Measurements from ENCODE around the gene MAPK11.
"Not testable (repeated sequence)": the region's sequence is repeated elsewhere in the genome, so short reads cannot be mapped to it uniquely, and the experiment has no call there.

Gene MAPK11

GRCh38 chr22:50278956-50279619, 8.9 kb upstream of the MAPK11 start:
- no peak for DNase-seq (ENCODE audit: low read depth in 2 of 2, low spot score in 1 of 2)

GRCh38 chr22:50278461-50278860, 8.3 kb upstream of the MAPK11 start:
- DNase-seq (ENCODE audit: low read depth in 2 of 2, low spot score in 1 of 2) = no peak

- DNase-seq (ENCODE audit: low read depth in 2 of 2, low spot score in 1 of 2) = no peak
Observed at GRCh38 chr22:50277761-50278160, 7.6 kb upstream of the MAPK11 start.

- DNase-seq (ENCODE audit: low read depth in 2 of 2, low spot score in 1 of 2) = peak in 1 of 2 donors; percentile 12
Observed at GRCh38 chr22:50276143-50276542, 6.0 kb upstream of the MAPK11 start.

GRCh38 chr22:50275181-50276055, 5.2 kb upstream of the MAPK11 start:
- DNase-seq (ENCODE audit: low read depth in 2 of 2, low spot score in 1 of 2) = no peak

- DNase-seq (ENCODE audit: low read depth in 2 of 2, low spot score in 1 of 2) = no peak
Observed at GRCh38 chr22:50274771-50275170, 4.6 kb upstream of the MAPK11 start.

- DNase-seq (ENCODE audit: low read depth in 2 of 2, low spot score in 1 of 2) = peak in 1 of 2 donors; percentile 17
Observed at GRCh38 chr22:50274311-50274710, 4.1 kb upstream of the MAPK11 start.

- DNase-seq (ENCODE audit: low read depth in 2 of 2, low spot score in 1 of 2) = not testable (repeated sequence)
Observed at GRCh38 chr22:50273781-50274180, 3.6 kb upstream of the MAPK11 start.

- not testable (repeated sequence) for DNase-seq (ENCODE audit: low read depth in 2 of 2, low spot score in 1 of 2)
Observed at GRCh38 chr22:50273352-50273751, 3.2 kb upstream of the MAPK11 start.

- no peak for DNase-seq (ENCODE audit: low read depth in 2 of 2, low spot score in 1 of 2)
Observed at GRCh38 chr22:50272044-50272802, 2.0 kb upstream of the MAPK11 start.

GRCh38 chr22:50271519-50271970, 1.4 kb upstream of the MAPK11 start:
- DNase-seq (ENCODE audit: low read depth in 2 of 2, low spot score in 1 of 2) = peak in 1 of 2 donors; percentile 28

GRCh38 chr22:50270666-50271394, 650 bp upstream of the MAPK11 start:
- peak in 1 of 2 donors; percentile 46 for DNase-seq (ENCODE audit: low read depth in 2 of 2, low spot score in 1 of 2)

GRCh38 chr22:50269573-50269969, 609 bp downstream of the MAPK11 start:
- DNase-seq (ENCODE audit: low read depth in 2 of 2, low spot score in 1 of 2) = no peak

- DNase-seq (ENCODE audit: low read depth in 2 of 2, low spot score in 1 of 2) = no peak
Observed at GRCh38 chr22:50268655-50269113, 1.5 kb downstream of the MAPK11 start.

GRCh38 chr22:50267591-50268390, 2.4 kb downstream of the MAPK11 start:
- DNase-seq (ENCODE audit: low read depth in 2 of 2, low spot score in 1 of 2) = no peak

- DNase-seq (ENCODE audit: low read depth in 2 of 2, low spot score in 1 of 2) = no peak
Observed at GRCh38 chr22:50266994-50267393, 3.2 kb downstream of the MAPK11 start.

GRCh38 chr22:50264946-50265669, 5.1 kb downstream of the MAPK11 start:
- DNase-seq (ENCODE audit: low read depth in 2 of 2, low spot score in 1 of 2) = no peak

- DNase-seq (ENCODE audit: low read depth in 2 of 2, low spot score in 1 of 2) = no peak
Observed at GRCh38 chr22:50264104-50264745, 6.0 kb downstream of the MAPK11 start.

Measured in stimulated activated CD8-positive, alpha-beta memory T cell treated with anti-CD3 and anti-CD28 coated beads, Interleukin-4, amount 100 ng/mL, for 1 hour (primary cell).